Measurements from ENCODE around the gene KRT34. TPM values are rescaled to one million over a fixed set of nuclear protein-coding genes. Genes with fewer than 3 reads are reported as not detected.
"Not testable (repeated sequence)": the region's sequence is repeated elsewhere in the genome, so short reads cannot be mapped to it uniquely, and the experiment has no call there.

KRT34 gene
- total RNA-seq, 2 donors from 2014 or later = not detected

DNA sequence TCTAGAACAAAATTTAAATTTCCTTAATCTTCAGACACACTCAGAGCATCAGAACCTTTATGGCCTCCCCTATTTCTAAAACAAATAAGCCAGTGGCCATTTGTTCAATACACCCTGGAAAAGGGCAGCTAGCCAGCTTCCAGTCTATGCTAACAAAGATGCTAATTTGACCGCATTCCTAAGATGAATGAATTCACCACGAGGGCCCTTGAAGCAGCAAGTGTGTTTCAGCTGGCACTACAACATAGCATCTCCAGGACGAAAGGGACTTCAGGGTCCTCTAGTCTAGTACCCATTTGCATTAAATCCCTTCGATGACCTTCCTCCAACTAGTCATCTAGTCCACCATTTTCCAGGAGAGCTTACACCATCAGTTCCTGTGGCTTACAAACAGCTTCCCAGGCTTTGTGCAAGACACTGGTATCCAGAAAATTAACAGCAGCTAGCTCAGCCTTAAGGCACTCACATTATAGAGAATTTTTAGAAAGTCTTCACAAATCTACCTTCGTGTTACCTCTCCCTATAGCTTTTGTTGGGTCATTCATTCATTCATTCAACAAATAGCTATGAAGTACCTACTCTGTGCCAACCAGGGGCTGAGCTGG lies 31.3 kb upstream of the KRT34 start:
- Mint-ChIP-seq H3K27ac (no peak overlapping the region), H3K9me3 (no peaks in the 10 kb centered on the region), H3K36me3 (no peaks in the 10 kb centered on the region)
- ATAC-seq = no peak
- no peak for DNase-seq (ENCODE audit: low spot score in 2 of 2)

DNA sequence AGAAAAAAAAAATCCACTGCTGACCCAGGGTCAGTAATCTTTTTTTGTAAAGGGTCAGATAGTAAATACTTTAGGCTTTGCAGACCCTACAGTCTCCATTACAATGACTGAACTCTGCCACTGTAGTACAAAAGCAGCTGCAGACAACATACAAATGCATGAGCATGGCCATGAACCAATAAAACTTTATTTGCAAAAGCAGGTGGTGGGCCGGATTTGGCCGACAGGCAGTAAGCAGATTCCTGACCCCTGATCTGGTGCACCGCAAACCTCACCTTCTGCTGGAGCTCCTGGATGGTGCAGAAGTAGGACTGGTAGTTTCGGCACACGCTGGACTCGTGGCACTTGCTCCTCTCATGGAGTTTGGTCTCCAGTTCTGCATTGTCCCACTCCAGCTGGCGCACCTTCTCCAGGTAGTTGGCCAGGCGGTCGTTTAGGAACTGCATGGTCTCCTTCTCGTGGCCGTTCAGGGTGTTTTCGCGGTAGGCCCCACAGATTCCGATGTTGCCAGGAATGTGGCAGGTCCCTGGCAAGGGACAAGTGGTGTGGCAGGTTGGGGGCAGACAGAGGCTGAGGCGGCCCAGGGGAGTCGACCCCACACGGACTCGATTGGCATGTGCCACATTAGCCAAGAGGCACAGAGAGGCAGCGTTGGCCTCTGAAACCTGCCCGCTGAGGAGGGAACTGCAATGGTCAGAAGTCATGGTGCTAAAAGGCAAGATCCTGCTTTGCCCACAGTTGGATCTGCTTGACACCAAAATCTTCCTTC lies 29.1 kb upstream of the KRT34 start:
- no peak overlapping the region for H3K27ac Mint-ChIP-seq
- no peak for ATAC-seq
- no peaks in the 10 kb centered on the region for H3K36me3 Mint-ChIP-seq
- no peaks in the 10 kb centered on the region for H3K9me3 Mint-ChIP-seq
- no peak for DNase-seq (ENCODE audit: low spot score in 2 of 2)

DNA sequence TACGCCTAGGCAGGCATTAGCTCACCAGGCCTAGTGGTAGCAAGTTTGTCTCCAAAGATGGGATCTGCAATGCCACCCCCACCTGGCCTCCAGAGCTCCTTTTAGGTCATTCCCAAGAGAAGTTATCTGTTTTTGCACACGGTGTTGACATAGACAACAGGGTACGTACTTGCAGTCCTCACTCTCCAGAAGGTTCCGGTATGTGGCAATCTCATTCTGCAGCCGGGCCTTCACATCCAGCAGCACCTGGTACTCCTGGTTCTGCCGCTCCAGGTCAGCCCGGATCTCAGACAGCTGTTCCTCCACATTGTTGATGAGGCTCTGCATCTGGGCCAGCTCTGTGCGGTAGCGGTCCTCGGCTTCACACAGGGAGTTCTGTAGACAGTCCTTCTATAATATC lies 25.1 kb upstream of the KRT34 start:
- H3K36me3 Mint-ChIP-seq = peaks cover 0 to 9% of the 10 kb centered on the region in 2 donors
- no peak overlapping the region for H3K27ac Mint-ChIP-seq
- ATAC-seq (no peak), DNase-seq (ENCODE audit: low spot score in 2 of 2) (no peak)
- H3K9me3 Mint-ChIP-seq = peaks cover 0 to 4% of the 10 kb centered on the region in 2 donors

DNA sequence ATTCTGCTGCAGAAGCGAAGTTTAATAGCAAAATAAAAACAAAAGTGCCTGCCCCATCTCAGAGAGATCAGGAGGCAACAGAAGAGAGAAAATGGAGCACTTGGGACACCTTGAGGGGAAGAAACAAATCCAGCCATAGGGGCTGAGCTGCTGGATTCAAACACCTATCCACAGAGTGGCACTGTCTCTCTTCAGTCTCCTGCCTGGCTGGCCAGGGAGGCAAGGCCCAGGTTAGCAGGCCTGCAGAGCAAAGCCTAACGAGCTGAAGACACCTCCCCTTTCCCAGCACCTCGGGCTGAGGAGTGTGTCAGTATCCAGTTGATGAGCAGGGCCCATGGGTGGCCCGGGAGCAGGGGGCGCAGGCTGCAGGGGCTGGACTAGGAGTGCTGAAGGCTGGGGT lies 24.1 kb upstream of the KRT34 start:
- H3K36me3 Mint-ChIP-seq = peaks cover 0 to 11% of the 10 kb centered on the region in 2 donors
- ATAC-seq (no peak), DNase-seq (ENCODE audit: low spot score in 2 of 2) (no peak)
- H3K27ac Mint-ChIP-seq = no peak overlapping the region
- peaks cover 0 to 5% of the 10 kb centered on the region in 2 donors for H3K9me3 Mint-ChIP-seq

DNA sequence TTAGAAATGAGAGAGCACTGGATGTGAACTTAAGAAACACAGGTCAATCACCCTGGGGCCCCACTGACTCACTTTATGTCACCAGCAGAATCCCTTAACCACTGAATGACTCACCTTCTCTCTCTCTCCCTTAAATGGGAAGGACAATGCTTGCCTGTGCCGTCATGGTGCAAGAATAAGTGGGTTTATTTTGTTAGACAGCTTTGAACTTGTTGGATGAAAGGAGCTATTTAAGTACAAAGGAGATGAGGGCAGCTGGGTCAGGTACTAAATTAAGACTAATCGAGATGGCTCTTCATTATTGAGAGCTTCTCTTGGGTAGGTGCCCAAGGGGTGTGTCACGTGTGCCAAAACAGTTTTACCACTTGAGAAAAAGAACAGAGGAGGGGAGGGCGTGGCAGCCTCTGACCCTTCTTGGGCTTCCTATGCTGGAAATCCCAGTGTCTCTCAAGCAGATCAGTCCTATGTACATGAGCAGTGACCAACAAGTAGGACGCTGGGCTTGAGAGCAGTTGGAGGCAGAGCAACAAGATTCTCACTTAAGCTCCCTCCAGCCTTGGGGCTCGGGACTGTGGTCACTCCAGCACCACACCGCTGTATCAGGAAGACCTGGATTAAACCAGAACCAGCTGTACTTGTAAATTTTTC lies 22.0 kb upstream of the KRT34 start:
- DNase-seq (ENCODE audit: low spot score in 2 of 2) = peak in 1 of 2 donors; percentile 47
- Mint-ChIP-seq H3K9me3 (peaks cover 0 to 5% of the 10 kb centered on the region in 2 donors), H3K27ac (peak overlapping the region; percentile 75 to 89), H3K36me3 (peaks cover 0 to 11% of the 10 kb centered on the region in 2 donors)
- peak; percentile 90 to 92 for ATAC-seq

DNA sequence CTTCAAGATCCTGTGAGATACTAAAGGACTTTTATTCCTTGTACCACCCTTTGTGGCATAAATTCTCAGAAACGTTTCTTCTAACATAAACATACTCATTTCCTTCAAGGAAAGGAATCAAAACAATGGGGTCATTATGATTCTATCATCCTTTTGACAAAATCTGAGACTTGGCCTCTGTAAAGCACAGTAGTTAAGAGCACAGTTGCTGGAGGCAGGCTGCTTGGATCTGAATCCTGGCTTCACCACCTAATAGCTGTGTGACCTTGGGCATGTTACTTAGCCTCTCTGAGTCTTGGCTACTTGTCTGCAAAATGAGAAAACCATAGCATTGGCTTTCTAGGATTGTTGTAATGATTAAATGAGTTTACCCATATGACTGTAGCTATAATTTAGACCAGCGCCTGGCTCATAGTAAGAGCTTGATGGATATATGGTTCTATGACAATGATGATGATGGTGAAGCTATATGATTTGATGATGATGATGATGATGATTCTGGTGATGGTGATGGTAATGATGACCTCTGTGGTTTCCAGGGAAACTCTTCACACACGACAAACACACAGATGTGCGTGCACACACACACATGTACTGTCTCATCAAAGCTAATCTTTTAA lies 21.4 kb upstream of the KRT34 start:
- peak in 1 of 2 donors; percentile 58 for ATAC-seq
- peak overlapping the region; percentile 63 to 75 for H3K27ac Mint-ChIP-seq
- peaks cover 0 to 5% of the 10 kb centered on the region in 2 donors for H3K9me3 Mint-ChIP-seq
- peak in 1 of 2 donors; percentile 15 for DNase-seq (ENCODE audit: low spot score in 2 of 2)
- H3K36me3 Mint-ChIP-seq = peaks cover 0 to 11% of the 10 kb centered on the region in 2 donors

DNA sequence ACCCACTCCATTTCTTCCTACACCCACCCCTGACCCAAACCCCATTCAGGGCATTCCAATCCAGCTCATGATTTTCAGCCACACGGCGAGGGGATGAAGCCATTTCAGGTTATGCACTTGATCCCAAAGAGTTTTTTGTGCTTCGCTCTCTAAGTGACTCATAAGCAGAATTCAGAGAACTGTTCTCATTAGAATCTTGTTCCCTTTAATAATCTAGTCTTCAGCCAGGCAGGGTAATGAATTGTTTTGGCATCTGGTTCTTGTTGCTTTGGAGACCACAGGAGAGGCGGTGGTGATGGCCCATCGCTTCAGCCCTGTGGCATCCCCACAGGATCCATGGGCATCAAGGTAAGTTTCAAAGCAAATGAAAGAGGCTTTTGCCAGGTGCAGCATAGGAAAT lies 20.1 kb upstream of the KRT34 start:
- H3K9me3 Mint-ChIP-seq = peaks cover 0 to 5% of the 10 kb centered on the region in 2 donors
- H3K36me3 Mint-ChIP-seq = peaks cover 0 to 11% of the 10 kb centered on the region in 2 donors
- DNase-seq (ENCODE audit: low spot score in 2 of 2) (no peak), ATAC-seq (no peak)
- peak overlapping the region; percentile 75 to 89 for H3K27ac Mint-ChIP-seq

DNA sequence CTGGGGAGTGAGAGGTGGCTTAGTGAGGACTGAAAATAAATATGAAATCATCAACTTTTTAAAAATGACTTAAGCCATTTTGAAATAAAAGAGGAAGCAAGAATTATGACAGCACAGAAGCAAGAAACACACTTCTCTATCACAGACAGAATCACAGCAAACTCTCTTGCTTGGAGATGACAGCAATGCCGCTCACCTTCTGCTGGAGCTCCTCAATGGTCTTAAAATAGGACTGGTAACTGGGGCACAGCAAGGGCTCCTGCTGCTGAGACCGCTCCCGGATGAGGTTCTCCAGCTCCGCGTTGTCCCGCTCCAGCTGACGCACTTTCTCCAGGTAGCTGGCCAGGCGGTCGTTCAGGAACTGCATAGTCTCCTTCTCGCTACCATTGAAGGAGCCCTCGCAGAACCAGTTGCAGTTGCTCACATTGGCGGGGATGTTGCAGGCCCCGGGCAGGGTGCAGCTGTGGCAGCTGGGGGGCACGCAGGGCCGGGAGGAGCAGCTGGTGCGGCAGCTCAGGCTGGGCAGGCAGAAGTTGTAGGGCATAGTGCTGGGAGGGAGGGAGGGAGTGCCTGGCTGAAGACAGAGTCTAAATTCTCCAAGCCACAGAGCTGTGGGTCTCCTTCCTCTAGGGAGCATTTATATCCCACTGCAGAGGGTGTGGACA lies 15.0 kb upstream of the KRT34 start, which contains the start of gene KRT31:
TSS of gene KRT31 (minus strand) at position 613 of the 665 bp plus-strand sequence. CDS start at position 544, 69 bp downstream.
- peaks cover 0 to under 1% of the 10 kb centered on the region in 2 donors for H3K36me3 Mint-ChIP-seq

DNA sequence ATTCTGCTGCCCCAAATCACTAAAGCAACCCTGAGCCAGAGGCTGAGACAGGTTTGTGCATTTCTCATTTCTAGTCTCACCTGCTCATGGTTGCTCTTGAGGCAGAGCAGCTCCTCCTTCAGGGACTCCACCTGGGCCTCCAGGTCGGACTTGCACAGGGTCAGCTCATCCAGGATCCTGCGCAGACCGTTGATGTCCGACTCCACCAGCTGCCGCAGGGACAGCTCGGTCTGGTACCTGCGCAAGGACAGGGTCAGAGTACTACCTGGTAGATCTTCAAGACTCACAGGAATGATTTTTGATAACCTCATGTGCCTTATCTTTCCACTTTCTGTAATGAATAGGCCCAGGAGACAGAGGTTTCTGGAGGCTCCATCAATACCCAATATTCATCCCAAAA lies 14.2 kb upstream of the KRT34 start:
- H3K27ac Mint-ChIP-seq = no peak overlapping the region
- no peak for DNase-seq (ENCODE audit: low spot score in 2 of 2)
- no peak for ATAC-seq
- no peaks in the 10 kb centered on the region for H3K36me3 Mint-ChIP-seq
- no peaks in the 10 kb centered on the region for H3K9me3 Mint-ChIP-seq

More for the DNA sequence above, 15.0 kb upstream of the KRT34 start, which contains the start of gene KRT31:
- ATAC-seq (no peak), DNase-seq (ENCODE audit: low spot score in 2 of 2) (no peak)
- Mint-ChIP-seq H3K9me3 (no peaks in the 10 kb centered on the region), H3K27ac (no peak within 1 kb of the TSS)

DNA sequence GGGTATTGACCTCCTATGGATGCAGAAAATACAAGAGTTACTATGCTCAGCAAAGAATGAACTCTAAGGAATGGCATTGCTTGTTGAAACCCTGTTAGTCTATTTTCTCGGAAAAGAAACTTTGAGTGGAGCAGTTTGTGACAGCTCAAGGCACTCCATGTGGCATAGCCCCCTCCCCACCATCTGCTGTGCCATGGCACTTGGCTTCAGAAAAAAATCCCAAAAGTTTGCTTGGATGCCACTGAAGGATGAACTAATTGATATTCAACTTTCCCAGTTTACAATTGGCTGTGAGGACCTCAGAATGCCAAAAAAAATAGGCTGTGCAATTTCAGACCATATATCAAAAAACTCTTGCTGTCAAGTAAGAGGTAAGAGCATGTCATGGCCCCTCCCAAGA lies 13.5 kb upstream of the KRT34 start:
- ATAC-seq = no peak
- H3K36me3 Mint-ChIP-seq = no peaks in the 10 kb centered on the region
- no peak overlapping the region for H3K27ac Mint-ChIP-seq
- DNase-seq (ENCODE audit: low spot score in 2 of 2) = no peak
- H3K9me3 Mint-ChIP-seq = no peaks in the 10 kb centered on the region

DNA sequence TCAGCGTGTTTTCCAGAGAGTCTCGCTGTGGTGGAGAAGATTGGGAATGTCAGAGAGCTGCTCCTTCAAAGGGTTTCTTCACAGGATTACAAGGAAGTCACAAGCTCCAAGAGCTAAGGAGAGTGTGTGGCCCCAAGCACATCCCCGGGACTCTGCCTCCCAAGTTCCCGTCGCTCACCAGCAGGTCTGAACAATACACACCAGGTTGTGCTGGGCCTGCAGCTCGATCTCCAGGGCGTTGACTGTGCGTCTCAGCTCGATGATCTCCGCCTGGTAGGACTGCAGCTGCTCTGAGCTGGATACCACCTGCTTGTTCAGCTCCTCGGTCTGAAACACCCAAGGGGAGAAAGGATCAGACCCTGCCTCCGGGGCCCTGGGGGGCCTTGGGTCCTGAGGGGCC lies 12.9 kb upstream of the KRT34 start:
- H3K27ac Mint-ChIP-seq; H3K36me3 Mint-ChIP-seq; ATAC-seq; DNase-seq (ENCODE audit: low spot score in 2 of 2); H3K9me3 Mint-ChIP-seq: not testable (repeated sequence)

DNA sequence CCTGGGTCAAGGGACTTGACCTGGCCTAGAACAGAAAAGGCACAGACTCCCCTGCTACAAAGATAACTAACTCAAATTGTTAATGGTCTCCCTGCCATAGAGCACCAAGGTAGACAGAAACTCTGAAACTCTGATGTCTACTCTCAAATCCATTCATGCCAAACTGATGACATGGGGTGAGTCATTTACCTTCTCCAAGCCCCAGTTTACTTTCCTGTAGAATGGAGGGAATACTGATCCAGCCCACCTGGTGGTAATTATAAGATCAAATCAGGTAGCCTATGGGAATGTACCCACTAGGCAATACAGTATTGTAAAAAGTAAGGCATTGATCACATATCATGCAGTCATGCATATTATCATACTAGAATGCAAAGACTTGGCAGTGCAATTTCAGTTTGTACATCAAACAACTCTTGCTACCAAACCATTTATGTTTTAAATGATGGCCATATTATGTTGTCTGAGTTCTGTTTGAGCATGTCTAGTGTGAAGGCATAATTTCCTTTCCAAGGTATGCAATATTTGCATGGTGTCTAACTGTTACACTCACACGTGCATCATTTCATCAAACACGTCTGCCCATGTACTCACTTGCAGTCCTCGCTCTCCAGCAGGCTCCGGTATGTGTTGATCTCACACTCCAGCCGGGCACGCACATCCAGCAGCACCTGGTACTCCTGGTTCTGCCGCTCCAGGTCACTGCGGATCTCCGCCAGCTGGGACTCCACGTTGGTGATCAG lies 12.3 kb upstream of the KRT34 start:
- H3K9me3 Mint-ChIP-seq = no peaks in the 10 kb centered on the region
- ATAC-seq = no peak
- DNase-seq (ENCODE audit: low spot score in 2 of 2) = no peak
- no peaks in the 10 kb centered on the region for H3K36me3 Mint-ChIP-seq
- no peak overlapping the region for H3K27ac Mint-ChIP-seq

DNA sequence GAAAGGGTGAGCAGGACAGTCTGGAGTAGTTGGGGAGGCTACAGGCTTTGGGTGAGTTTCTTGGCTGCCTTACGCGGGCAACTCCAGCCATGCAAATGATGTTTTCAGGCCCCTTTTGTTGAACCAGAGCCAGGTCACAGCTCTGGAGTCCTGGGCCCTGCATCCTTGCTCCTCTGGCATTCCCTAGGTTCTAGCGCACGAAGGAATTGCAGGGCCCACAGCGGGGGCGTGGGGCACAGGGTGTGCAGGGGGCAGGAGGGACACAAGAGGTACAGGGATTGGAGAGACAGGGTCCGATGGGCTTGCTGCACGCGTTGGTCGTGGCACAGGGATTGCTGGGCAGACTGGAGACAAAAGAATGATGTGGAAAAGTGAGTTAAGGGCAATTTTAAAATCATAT lies 11.7 kb upstream of the KRT34 start:
- ATAC-seq (no peak), DNase-seq (ENCODE audit: low spot score in 2 of 2) (no peak)
- no peak overlapping the region for H3K27ac Mint-ChIP-seq
- H3K9me3 Mint-ChIP-seq = no peaks in the 10 kb centered on the region
- no peaks in the 10 kb centered on the region for H3K36me3 Mint-ChIP-seq

DNA sequence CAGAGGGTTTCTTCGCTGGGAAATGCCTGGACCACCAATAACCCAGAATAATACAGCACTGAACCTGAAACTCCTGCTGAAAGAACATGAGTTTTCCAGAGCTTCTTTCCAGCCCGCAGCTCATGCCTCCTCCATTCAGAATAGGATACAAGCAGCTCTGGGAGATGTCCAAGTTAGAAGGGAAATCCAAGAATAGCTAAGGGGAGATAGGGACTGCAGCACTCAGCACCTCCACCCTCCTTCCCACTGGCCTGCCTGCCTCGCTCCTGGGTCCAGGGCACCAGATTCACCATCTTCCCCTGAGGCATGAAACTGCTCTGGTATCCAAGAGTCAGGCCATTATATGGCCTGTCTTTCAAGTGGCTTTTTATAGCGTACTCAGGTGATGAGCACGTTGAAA lies 11.2 kb upstream of the KRT34 start:
- H3K36me3 Mint-ChIP-seq = no peaks in the 10 kb centered on the region
- H3K9me3 Mint-ChIP-seq = peaks cover 0 to 4% of the 10 kb centered on the region in 2 donors
- DNase-seq (ENCODE audit: low spot score in 2 of 2) = no peak
- ATAC-seq = no peak
- H3K27ac Mint-ChIP-seq = no peak overlapping the region

DNA sequence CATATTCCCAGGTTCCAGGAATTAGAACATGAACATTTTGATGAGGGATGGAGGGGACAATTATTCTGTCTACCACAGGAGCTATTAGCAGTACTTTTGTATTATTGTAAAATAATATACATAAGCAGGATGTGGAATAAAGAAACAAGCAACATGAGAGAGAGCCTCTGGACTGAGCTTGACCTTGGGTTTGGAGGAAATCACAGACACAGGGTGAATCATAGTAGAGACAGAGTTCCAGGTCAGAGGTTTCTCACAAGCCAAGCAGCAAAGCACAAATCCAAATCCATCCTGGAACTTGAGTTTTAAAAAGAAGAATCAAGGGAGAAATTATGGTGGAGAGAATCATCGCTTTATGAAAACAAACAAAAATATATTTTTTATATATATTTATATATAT lies 10.2 kb upstream of the KRT34 start:
- no peak for ATAC-seq
- Mint-ChIP-seq H3K27ac (no peak overlapping the region), H3K36me3 (peaks cover 0 to 4% of the 10 kb centered on the region in 2 donors), H3K9me3 (peaks cover 0 to 9% of the 10 kb centered on the region in 2 donors)
- no peak for DNase-seq (ENCODE audit: low spot score in 2 of 2)

DNA sequence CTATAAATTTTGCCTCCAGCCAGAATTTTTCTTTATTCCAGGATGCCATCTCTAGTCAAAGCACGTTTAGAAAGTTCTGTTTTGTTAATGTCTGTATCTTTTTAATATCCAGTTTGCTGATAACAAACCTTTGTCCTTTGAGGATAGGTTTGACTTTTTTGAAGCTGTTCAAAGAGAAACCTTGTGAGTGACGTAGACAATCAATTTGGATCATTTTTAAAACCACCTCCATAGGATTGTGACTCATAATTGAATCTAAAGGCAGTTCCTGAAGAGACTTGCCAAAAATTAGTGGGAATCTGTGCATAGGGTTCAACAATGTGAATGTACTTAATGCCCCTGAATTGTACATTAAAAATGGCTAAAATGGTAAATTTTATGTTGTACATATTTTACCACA lies 9.4 kb upstream of the KRT34 start:
- H3K9me3 Mint-ChIP-seq = peaks cover 3 to 13% of the 10 kb centered on the region in 2 donors
- DNase-seq (ENCODE audit: low spot score in 2 of 2) (no peak), ATAC-seq (no peak)
- H3K36me3 Mint-ChIP-seq = peaks cover 3 to 10% of the 10 kb centered on the region in 2 donors
- H3K27ac Mint-ChIP-seq = no peak overlapping the region
